GM20000 (cell line): Measurements from ENCODE around the gene PKP3.
"Not testable (repeated sequence)": the region's sequence is repeated elsewhere in the genome, so short reads cannot be mapped to it uniquely, and the experiment has no call there.

Experiments
- DNase-seq: peaks from one replicate; pipeline ENCODE4 v3.0.0; 2012; ENCODE audit warnings: low spot score
- CTCF ChIP-seq: IDR thresholded peaks from 2 replicates; pipeline ENCODE4 v1.5.1; 2012; ENCODE audit warnings: mild to moderate bottlenecking, control low read depth; ENCODE audit errors: extremely low read depth, missing control alignments

PKP3 gene

GRCh38 chr11:384511-384910, 9.5 kb upstream of the PKP3 start:
- TF ChIP-seq CTCF = no peak
- DNase-seq = no peak

- no peak for DNase-seq
- TF ChIP-seq CTCF = no peak
Measured at GRCh38 chr11:385594-386351, 8.2 kb upstream of the PKP3 start.

GRCh38 chr11:386483-386882, 7.5 kb upstream of the PKP3 start:
- DNase-seq = no peak
- no peak for TF ChIP-seq CTCF

- no peak for TF ChIP-seq CTCF
- no peak for DNase-seq
Measured at GRCh38 chr11:387193-387793, 6.7 kb upstream of the PKP3 start.

- DNase-seq = not testable (repeated sequence)
Measured at GRCh38 chr11:389369-389768, 4.6 kb upstream of the PKP3 start.

GRCh38 chr11:390175-390574, 3.8 kb upstream of the PKP3 start:
- no peak for TF ChIP-seq CTCF
- DNase-seq = no peak

- DNase-seq = no peak
- TF ChIP-seq CTCF = no peak
Measured at GRCh38 chr11:391117-392017, 2.6 kb upstream of the PKP3 start.
